ENCODE data around the gene ERGIC1. TPM values are rescaled to one million over a fixed set of nuclear protein-coding genes. Genes with fewer than 3 reads are reported as not detected.

ERGIC1 gene
- total and polyA plus RNA-seq, 2 of the 13 experiments (the other 11 are each of a cell fraction or from before 2014, with no cell fraction given) = 78.5 to 184 TPM

GRCh38 chr5:172983542-172984243 is 149.6 kb downstream of the ERGIC1 start, which contains the start of gene ATP6V0E1 (continued):
- TF ChIP-seq ZNF160 (CRISPR knock-in tag; IDR thresholded peaks at IDR 0.05) (0 out of 2 replicates have a peak, but pooled peaks have one; percentile 36), MXI1 (IDR thresholded peaks at IDR 0.05; ENCODE audit: borderline replicate concordance, low read depth, low read length) (peak; percentile 93; the same call in 2 of the 3 replicates), ZNF713 (CRISPR knock-in tag; IDR thresholded peaks at IDR 0.05) (no peak), HNF1A (IDR thresholded peaks at IDR 0.05; ENCODE audit: low read depth) (no peak), HNF1A (CRISPR knock-in tag; IDR thresholded peaks at IDR 0.05; ENCODE audit: borderline replicate concordance) (peak; percentile 52; the same call in 1 of the 2 replicates), ZSCAN29 (CRISPR knock-in tag; conservative IDR thresholded peaks at IDR 0.05) (no peak; the same call in 1 of the 2 replicates), XBP1 (CRISPR knock-in tag; IDR thresholded peaks at IDR 0.05) (no peak), TFDP2 (CRISPR knock-in tag; IDR thresholded peaks at IDR 0.05) (peak; percentile 55), MYNN (CRISPR knock-in tag; IDR thresholded peaks at IDR 0.05; ENCODE audit: low read depth) (no peak), KDM1A (CRISPR knock-in tag; IDR thresholded peaks at IDR 0.05) (no peak), IKZF1 (IDR thresholded peaks at IDR 0.05) (no peak), RBFOX2 (IDR thresholded peaks at IDR 0.05; ENCODE audit: low read depth, low read length) (peak; percentile 86), HIVEP1 (CRISPR knock-in tag; IDR thresholded peaks at IDR 0.05) (no peak), ZNF775 (CRISPR knock-in tag; IDR thresholded peaks at IDR 0.05; ENCODE audit: borderline replicate concordance) (no peak), NFE2L1 (CRISPR knock-in tag; IDR thresholded peaks at IDR 0.05; ENCODE audit: borderline replicate concordance) (peak; percentile 37; the same call in 1 of the 2 replicates), ZNF414 (CRISPR knock-in tag; IDR thresholded peaks at IDR 0.05) (peak; percentile 53; the same call in 1 of the 2 replicates), NFYC (CRISPR knock-in tag; IDR thresholded peaks at IDR 0.05) (no peak), RXRB (CRISPR knock-in tag; IDR thresholded peaks at IDR 0.05; ENCODE audit: borderline replicate concordance) (no peak; the same call in 1 of the 2 replicates), PHB2 (IDR thresholded peaks at IDR 0.05; ENCODE audit: partially characterized antibody) (no peak), TEAD2 (CRISPR knock-in tag; IDR thresholded peaks at IDR 0.05) (no peak), CBFB (CRISPR knock-in tag; IDR thresholded peaks at IDR 0.05) (no peak), MATR3 (CRISPR knock-in tag; IDR thresholded peaks at IDR 0.05) (no peak), CBX2 (IDR thresholded peaks at IDR 0.05; ENCODE audit: low read depth, low read length) (no peak), CBX2 (CRISPR knock-in tag; IDR thresholded peaks at IDR 0.05; ENCODE audit: low read depth) (no peak), RORA (CRISPR knock-in tag; IDR thresholded peaks at IDR 0.05) (no peak), KMT2B (CRISPR knock-in tag; IDR thresholded peaks at IDR 0.05) (peak; percentile 44; the same call in 1 of the 2 replicates), DNMT3B (CRISPR knock-in tag; conservative IDR thresholded peaks at IDR 0.05) (peak; percentile 75; the same call in 1 of the 2 replicates), ATF1 (CRISPR knock-in tag; IDR thresholded peaks at IDR 0.05) (no peak)
